BJ (cell line): ENCODE results near the gene CD38. TPM values are rescaled to one million over a fixed set of nuclear protein-coding genes. Genes with fewer than 3 reads are reported as not detected.
"Not testable (repeated sequence)": the region's sequence is repeated elsewhere in the genome, so short reads cannot be mapped to it uniquely, and the experiment has no call there.

Experiments used
- CTCF ChIA-PET: fragments of 350-600 bp; formaldehyde crosslinking; extraction: SDS; loops from one replicate; lab custom pipeline; 2021; ENCODE audit warnings: antibody characterized with exemption, inconsistent platforms; lab: Yijun Ruan, JAX
- POLR2A ChIA-PET: fragments of 300-600 bp; sonication (Branson Sonifier 250); formaldehyde crosslinking; extraction: SDS; loops from one replicate; lab custom pipeline; 2021; ENCODE audit warnings: antibody characterized with exemption; lab: Charles Lee
- DNase-seq: peaks from one replicate; pipeline ENCODE4 v3.0.0-alpha.2; 2011; ENCODE audit warnings: low read depth
- H3K27me3 ChIP-seq: 2 replicates; pipeline ENCODE4 v1.6.0; 2011; ENCODE audit warnings: low read length; ENCODE audit not compliant: control insufficient read depth, insufficient read depth
- H3K36me3 ChIP-seq: 2 replicates; pipeline ENCODE4 v1.5.1; 2011; ENCODE audit warnings: low read length; ENCODE audit not compliant: control insufficient read depth, insufficient read depth
- H3K4me3 ChIP-seq: 2 replicates; pipeline ENCODE4 v1.5.1; 2011; ENCODE audit warnings: low read depth, mild to moderate bottlenecking, control low read depth, low read length
- CTCF ChIP-seq: IDR thresholded peaks from 2 replicates; pipeline ENCODE4 v1.5.1; 2011; ENCODE audit warnings: low read depth, mild to moderate bottlenecking, control low read depth, inconsistent platforms, low read length, moderate library complexity; ENCODE audit not compliant: insufficient read depth
- polyA minus RNA-seq: library from RNA; depleted of rRNA, polyadenylated mRNA; stranded (reverse); fragments of >200 nt; gene quantifications from 2 replicates; pipeline ENCODE4 v1.2.3, GENCODE V29; 2011; rRNA and poly(A)+ RNA removed
- polyA plus RNA-seq: library from polyadenylated mRNA; depleted of rRNA; stranded (reverse); fragments of >200 nt; gene quantifications from 2 replicates; pipeline ENCODE4 v1.2.3, GENCODE V29; 2011; rRNA removed

The CD38 gene
- polyA plus RNA-seq (not detected in 2 replicates), polyA minus RNA-seq (0.10 TPM in 1 of 2 replicates, not detected in the other)

GRCh38 chr4:15778289-15779241 lies at the start of gene CD38:
TSS of gene CD38 (plus strand) at chr4:15778328. CDS start at chr4:15778415, 87 bp downstream.
- H3K27me3 ChIP-seq = peaks cover 16% of the 10 kb centered on the region
- POLR2A ChIA-PET = no interaction called here

DNA sequence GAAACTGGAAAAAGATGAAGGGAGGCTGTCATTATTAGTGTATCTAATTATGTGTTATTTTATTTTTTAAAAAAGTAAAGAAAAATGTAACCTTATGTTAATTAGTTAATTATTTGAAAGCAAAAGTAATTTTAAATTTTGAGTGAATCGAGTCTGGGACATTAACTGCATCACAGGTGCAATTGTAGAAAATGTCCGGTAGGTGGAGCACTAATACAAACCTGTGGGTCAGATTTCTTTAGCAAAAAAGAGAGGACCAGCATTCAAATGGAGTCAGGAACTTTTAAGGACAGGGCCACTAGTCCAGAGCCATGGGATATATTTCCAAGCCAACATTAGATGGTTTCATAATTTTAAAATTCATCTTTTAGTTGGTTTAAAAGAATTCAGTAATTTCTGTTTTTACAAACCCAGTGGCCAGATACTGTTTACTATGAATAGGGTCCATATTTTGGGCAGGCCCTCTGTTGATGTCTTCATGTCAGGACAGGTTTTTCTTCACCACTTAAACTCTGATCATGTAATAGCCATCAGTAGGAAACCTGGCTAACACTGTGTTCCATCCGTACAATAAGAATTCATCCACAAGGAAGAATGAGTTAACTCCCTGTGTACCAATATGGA lies 48.1 kb upstream of the CD38 start:
- H3K27me3 ChIP-seq = no peaks in the 10 kb centered on the region
- ChIA-PET CTCF (interaction anchor here (0.8 to 1.9 kb wide), 5 partner anchors 9 to 12 kb away, joined by 3 to 8 read pairs (median 4); no protein-coding TSS in a partner anchor), POLR2A (no interaction called here)
- no peak overlapping the region for H3K4me3 ChIP-seq
- no peak for DNase-seq
- peak; percentile 77 for TF ChIP-seq CTCF
- H3K36me3 ChIP-seq = no peaks in the 10 kb centered on the region

More at GRCh38 chr4:15778289-15779241, at the start of gene CD38:
- no peak for TF ChIP-seq CTCF
- Histone ChIP-seq H3K4me3 (peak within 1 kb of the TSS; percentile 44), H3K36me3 (no peaks in the 10 kb centered on the region)
- CTCF ChIA-PET = interaction anchor here (1.0 to 1.5 kb wide), 2 partner anchors 8 to 27 kb away, joined by 3 to 4 read pairs; no protein-coding TSS in a partner anchor
- no peak for DNase-seq

DNA sequence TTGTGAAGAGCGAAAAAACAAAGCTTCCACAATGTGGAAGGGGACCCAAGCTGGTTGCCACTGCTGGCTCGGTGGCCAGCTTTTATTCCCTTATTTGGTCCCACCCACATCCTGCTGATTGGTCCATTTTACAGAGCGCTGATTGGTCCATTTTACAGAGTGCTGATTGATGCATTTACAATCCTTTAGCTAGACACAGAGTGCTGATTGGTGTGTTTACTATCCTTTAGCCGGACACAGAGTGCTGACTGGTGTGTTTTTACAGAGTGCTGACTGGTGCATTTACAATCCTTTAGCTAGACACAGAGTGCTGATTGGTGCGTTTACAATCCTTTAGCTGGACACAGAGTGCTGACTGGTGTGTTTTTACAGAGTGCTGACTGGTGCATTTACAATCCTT lies 45.1 kb upstream of the CD38 start:
- H3K36me3 ChIP-seq, H3K4me3 ChIP-seq, H3K27me3 ChIP-seq, POLR2A ChIA-PET, DNase-seq: not testable (repeated sequence)
- CTCF ChIA-PET = interaction anchor here (1.1 to 2.1 kb wide), 2 partner anchors 15 to 156 kb away, joined by 3 to 5 read pairs; no protein-coding TSS in a partner anchor

DNA sequence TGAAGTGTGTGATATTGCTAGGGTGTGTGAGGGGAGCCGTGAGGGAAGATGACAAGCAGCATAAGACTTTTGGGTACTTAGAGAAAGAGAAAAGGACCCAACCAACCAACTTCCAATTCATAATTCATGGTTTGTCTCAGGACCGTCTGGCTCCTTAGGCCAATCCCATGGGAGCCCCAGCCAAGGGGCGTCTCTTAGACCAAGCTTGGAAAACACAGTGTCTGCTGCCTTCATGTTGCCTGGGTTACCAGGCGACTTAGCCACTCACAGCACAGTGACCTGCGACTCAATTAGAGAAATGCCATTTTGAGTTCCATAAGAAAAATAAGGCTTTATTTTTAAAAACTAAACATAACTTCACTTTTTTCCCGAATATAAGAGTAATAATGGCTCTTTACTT lies 42.6 kb upstream of the CD38 start:
- no peak for DNase-seq
- TF ChIP-seq CTCF = no peak
- H3K36me3 ChIP-seq = no peaks in the 10 kb centered on the region
- H3K27me3 ChIP-seq = no peaks in the 10 kb centered on the region
- ChIA-PET POLR2A (no interaction called here), CTCF (no interaction called here)
- no peak overlapping the region for H3K4me3 ChIP-seq

DNA sequence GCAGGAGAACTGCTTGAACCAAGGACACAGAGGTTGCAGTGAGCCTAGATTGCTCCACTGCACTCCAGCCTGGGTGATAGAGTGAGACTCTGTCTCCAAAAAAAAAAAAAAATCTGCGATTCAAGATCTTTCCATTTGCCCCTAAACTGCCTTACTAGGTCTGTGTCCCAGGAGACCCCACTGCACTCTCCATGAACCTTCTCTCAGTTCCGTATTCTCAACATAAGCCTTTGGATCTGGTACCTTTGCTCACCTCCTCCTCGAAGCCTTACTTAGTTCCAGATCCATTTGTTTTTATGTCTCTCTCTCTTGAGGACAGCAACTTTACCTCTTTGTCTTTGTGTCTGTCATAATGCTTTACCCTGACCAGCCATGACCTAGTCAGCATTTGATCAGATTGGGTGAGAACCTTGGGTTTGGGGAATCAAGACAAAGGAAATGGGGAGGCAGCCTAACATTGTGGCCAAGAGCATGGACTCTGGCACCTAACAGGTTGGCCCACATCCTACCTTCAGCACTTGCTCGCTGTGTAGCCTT lies 41.5 kb upstream of the CD38 start:
- H3K4me3 ChIP-seq = no peak overlapping the region
- no peak for TF ChIP-seq CTCF
- ChIA-PET POLR2A (no interaction called here), CTCF (no interaction called here)
- DNase-seq = no peak
- H3K36me3 ChIP-seq = no peaks in the 10 kb centered on the region
- no peaks in the 10 kb centered on the region for H3K27me3 ChIP-seq
